OCI-M1 (cell line): ENCODE results near the gene CCDC91.
"Not testable (repeated sequence)": the region's sequence is repeated elsewhere in the genome, so short reads cannot be mapped to it uniquely, and the experiment has no call there.

Experiments
- DNase-seq: peaks from one replicate; lab custom pipeline; 2025; lab: John Stamatoyannopoulos, UW

CCDC91 gene

DNA sequence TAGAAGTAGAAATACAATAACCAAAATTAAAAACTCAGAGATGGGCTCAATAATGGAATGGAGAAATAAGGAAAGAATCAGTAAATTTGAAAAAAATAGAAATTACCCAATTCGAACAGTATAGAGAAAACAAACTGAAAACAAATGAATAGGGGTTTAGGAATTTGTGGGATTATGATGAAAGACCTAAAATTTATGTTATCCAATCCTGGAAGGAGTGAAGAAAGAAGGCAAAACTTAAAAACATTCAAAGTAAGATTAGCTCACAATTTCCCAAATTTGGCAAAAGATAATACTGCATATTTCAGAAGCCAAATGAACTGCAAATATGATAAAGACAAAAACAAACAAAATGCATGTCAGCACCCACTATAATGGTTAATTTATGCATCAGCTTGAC, 177.1 kb downstream of the CCDC91 start:
- no peak for DNase-seq

DNA sequence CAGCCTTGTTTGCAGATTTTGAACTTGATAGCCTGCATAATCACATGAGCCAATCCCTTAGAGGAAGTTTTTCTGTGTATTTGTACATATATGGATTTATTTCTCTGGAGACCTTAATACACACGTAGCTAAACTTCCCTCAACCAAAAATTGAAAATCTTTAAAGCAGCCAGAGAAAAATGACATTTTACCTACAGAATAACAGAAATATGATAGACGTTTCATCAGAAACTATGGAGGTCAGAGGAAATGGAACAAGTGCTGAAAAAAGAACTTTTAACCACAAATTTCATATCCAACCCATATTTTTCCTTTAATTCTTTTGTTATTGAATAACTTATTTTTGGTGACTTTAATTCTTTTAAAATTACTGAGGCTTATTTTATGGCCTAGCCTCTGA, 177.7 kb downstream of the CCDC91 start:
- peak; percentile 14 for DNase-seq

DNA sequence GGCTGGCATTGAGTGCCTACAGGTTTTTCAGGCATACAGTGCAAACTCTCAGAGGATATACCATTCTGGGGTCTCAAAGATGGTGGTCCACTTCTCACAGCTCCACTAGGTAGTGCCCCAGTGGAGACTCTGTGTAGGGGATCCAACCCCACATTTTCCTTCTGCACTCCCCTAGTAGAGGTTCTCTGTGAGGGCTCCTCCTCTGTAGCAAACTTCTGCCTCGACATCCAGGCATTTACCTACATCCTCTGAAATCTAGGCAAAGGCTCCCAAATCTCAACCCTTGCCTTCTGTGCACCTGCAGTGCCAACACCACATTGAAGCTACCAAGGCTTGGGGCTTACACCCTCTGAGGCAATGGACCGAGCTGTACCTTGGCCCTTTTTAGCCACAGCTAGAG, 179.2 kb downstream of the CCDC91 start:
- peak; percentile 11 for DNase-seq

DNA sequence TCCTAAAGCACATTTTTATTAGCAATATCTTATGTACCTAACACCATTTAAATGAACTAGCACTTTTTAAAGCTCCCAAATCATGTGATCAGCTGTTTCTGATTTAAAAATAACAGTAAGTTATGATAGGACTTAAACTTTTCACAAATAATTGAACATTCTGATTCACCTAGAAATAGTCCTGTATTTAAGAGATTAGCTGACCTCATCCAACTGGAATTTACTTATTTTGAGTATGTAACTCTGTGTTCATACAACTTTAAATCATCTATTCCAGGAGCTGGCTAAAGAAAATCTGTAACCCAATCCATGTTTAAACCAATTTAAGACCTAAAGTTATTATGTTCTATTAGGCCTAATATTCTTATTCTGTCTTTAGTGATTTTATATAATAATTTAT, 184.3 kb downstream of the CCDC91 start:
- DNase-seq, result no peak

DNA sequence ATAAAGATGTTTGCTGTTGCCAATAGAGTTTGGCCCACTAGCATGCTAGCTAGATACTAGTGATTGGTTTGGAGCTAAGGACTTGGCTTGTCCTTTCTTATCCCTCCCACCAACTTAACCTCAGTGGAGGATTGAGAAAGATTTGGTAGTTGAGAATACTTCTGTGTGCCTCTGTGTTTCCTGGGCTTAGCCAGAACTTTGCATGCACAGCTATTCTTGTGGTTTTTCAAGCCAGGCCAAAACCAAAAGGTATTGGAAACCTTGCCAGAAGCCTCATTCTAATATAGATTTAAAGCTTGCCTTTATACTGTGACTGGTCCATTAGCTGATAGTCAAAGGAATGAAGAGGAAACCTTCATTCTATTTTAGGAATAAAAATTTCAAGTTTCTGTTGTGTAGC, 188.5 kb downstream of the CCDC91 start:
- peak; percentile 19 for DNase-seq

DNA sequence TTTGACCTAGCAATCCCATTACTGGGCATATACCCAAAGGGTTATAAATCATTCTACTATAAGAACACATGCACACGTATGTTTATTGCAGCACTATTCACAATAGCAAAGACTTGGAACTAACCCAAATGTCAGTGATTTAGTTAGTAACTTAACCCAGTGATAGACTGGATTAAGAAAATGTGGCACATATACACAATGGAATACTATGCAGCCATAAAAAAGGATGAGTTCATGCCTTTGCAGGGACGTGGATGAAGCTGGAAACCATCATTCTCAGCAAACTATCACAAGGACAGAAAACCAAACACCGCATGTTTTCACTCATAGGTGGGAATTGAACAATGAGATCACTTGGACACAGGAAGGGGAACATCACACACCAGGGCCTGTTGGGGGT, 189.5 kb downstream of the CCDC91 start:
- not testable (repeated sequence) for DNase-seq

DNA sequence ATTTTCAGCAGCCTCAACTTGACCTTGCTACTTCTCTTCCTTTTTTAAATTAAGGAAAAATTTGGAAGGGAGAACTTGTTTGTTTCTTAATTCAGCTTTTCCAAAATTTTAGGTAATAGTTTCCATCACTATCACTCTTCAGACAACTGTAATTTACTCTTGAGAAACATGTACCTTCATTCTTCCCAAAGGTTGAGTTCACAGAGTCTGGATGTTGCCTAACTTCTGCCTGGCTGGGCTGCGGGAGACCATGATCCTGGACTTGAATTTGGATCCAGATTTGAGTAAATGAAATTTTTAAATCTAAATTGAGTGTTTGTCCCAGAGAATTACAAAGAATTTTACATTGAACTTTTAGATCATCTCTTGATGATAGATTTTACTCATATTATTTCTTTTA, 193.1 kb downstream of the CCDC91 start:
- no peak for DNase-seq

DNA sequence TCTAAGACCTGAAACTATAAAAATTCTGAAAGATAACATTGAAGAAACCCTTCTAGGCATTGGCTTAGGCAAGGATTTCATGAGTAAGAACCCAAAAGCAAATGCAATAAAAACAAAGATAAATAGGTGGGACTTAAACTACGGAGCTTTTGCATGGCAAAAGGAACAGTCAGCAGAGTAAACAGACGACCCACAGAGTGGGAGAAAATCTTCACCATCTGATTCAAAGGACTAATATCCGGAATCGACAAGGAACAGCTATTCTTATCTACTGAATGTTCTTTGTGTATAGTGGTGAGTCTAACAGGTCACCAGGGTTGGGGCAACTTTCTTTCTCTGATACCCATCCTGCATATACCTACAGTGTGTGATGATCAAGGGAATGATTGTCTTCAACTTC, 198.6 kb downstream of the CCDC91 start:
- DNase-seq, result no peak

DNA sequence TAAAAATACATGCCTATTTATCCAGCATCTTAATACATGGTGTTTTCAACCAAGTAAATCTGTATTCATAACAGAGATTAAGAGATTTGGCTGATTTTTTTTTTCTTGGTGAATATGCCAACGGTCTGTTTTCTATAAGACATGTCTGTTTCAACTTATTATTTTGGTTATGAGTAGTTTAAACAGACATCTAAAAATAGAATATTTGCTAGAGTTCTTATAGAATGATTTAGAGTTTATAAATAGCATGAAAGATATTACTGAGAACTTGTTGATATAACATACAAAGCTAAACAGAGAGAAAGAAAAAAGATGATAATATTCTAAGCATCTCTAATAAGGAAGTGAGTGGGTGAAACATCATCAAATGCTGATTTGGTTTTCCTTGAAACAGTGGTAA, 199.9 kb downstream of the CCDC91 start:
- no peak for DNase-seq

DNA sequence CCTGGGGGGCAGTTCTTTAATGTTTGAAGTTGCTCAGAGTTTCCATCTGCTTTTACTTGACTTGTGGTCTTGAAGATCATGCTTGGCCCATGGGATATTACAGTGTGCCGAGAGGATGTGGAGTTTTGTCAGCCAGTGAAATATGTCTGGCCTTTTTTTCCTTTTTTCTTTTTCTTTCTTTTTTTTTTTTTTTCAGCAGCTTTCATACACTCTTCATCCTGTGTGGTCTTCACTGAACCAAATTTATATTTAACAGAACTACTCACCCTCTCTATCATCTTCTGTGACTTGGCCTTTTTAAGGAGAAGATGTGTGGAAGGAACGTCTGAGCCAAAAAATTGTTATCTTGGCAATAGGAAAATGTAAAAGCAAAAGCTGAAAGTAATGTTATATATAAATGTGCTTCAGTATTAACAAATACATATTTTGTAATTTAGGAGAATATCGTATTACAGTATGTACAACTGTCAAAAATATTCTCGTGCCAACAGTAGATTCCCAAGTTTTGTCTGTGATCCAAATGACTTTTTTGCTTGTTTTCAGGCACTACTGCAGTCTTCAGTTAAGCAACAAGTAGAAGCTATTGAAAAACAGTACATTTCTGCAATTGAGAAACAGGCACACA, 200.6 kb downstream of the CCDC91 start:
- no peak for DNase-seq

DNA sequence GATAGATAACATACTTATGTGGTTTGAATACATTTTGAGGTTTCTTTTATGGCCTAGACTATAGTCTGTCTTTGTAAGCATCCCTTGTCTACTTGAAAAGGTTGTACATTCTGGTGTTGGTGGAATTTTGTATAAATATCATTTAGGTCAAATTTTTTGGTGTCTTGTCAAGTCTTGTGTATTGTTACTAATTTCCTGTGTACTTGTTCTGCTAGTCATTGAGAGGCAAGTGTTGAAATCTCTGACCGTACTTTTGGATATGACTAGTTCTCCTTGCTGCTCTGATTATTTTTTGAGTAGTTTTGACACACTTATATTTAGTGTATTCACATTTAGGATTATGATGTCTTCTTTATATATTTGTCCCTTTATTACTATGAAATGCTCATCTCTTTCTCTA, 219.6 kb downstream of the CCDC91 start:
- DNase-seq, result peak; percentile 45

DNA sequence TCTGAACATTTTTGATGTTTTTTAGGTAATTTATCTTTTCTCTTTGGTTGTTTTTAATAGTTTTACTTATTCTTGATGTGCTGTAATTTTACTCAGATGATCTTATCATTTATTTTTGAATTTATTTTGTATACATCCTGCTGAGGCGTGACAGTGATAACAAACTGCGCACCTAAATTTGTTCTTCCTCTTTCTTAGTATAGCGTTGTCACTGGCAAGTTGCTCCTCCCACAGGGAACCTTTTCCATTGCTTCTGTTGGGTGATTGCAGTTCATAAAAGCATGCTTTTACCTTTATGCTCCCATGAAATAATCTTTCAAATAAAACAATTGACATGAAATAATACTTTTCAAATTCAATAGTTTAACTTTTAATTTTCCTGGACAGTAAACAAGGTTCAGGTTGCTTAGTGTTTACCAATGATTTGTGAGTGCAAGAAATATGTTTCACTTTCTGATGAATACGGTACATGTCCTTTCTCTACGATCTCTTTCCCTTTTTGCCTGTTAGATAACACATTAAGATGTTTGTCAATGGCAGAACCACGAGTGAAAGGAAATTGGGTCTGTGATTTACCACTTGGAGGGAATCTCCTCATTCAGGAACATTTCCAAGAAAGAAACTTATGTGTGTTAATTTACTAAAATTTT, 223.3 kb downstream of the CCDC91 start:
- peak; percentile 87 for DNase-seq

DNA sequence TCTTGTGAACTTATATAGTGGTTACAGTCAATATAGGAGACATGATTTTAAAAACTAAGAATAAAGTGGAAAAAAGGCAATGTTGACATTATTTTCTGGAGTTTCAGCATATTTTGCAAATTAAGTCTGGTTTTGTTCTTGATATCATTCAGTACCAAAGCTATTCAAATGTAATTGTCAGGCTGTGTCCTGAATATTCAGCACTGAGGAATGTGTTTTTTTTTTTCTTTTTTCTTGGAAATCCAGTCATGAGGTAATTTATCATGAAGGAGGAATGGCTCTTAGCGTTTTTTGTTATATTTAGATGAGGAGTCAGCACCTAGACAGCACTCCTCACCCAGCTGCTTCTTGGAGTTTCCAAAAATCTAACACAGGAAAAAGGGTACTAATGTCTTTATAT, 225.5 kb downstream of the CCDC91 start:
- peak; percentile 53 for DNase-seq

DNA sequence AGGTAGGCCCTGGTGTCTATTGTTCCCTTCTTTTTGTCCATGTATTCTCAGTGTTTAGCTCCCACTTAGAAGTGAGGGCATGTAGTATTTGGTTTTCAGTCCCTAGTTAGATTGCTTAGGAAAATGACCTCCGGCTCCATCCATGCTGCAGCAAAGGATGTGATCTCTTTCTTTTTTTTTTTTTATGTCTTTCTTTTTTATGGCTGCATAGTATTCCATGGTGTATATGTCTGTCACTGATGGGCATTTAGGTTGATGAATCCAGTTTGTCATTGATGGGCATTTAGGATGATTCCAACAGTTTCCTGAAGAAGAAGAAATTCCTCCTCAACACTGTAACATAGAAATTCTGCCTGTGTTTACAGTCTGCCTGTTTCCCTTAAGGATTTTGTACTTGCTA, 231.1 kb downstream of the CCDC91 start:
- no peak for DNase-seq

DNA sequence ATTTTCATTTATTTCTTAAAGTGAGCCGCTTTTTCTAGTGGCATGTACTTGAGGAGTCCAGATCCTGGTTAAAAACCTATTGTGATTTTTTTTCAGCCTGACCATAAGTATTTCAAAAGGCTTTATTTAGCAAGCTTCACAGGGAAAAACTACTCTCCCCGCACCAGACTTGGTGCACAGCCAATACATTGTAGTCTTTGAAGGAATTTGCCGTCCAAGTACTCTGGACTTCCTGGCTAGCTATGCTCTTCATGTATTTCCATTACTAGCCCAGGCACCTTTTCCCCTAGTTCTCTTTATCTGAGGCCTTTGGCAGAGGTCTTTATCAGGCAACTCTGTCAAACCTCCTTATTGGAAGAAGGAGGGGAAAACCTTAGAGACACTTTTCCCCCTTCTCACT, 234.7 kb downstream of the CCDC91 start:
- peak; percentile 12 for DNase-seq

DNA sequence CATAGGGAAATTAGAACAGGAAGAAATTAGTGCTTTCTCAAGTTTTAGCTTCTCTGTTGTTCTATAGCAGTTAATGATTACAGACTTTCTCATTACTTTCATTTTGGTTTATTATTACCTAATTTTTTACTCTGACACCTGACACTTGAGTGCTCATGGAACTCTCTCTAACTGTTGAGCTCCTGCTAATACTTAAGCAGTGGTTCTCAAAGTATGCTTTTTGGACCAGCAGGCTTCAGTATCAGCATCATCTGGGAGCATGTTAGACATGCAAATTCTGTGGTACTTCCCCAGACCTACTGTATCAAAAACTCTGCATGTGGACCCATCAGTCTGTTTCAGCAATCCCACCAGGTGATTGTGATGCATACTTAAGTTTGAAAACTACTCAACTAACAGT, 235.3 kb downstream of the CCDC91 start:
- no peak for DNase-seq

DNA sequence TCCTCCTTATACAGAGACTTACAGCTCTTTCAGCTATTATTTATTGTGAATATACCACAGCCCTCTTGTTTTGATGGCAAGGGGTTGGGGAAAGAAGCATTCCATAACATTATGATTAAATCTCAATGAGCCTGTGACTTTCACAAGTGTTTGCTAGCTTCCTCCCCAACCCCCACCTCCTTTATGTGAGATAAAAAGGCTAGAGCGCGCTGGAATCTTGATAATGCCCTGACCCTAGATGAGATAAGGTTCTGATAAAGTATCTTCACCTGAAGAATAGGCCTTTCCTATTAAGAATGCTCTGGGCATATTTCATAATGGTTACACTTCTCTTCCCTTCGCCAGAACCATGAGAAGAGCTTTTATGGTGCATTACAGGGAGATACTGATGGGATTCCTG, 236.8 kb downstream of the CCDC91 start:
- DNase-seq, result no peak

DNA sequence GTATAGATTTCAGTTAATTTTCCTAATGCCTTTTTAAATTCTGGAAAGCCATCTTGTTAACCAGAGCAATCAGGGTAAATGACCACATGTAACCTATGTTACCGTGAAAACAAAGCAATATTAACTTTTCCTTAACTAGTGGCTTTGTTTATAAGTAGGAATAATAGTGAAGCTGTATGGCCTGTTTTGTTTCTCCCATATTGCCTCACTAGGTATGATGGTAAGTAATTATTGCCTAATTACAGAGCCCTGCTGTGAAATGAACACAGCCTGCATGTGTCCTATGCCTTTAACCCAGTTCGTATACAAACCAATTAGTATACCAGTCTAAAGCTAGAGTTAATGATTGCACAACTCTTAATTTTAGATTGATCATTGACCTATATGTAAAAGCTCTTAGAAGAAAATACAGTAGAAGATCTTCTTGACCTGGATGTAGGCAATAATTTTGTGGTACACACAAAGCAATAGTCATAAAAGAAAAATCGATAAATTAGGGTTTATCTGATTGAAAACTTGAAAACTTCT, 249.9 kb downstream of the CCDC91 start:
- DNase-seq, result no peak

DNA sequence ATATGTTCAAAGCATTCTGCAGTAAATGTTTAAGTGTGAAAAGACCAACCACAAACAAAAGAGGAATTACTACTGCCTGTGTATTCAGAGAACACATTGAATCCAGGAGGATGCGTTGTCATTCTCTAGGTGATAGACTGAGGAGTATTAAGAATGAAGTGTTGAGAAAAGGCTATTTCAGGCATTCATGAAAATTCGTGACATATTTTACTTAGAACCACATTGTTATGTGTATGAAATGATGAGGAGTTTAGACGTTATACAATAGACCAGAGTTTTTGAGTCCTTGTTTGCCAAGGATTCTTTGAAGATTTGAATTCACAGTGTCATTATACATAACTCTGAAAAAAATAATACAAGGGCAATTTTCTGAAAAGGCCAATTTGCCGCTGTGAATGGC, 251.8 kb downstream of the CCDC91 start:
- DNase-seq, result no peak

DNA sequence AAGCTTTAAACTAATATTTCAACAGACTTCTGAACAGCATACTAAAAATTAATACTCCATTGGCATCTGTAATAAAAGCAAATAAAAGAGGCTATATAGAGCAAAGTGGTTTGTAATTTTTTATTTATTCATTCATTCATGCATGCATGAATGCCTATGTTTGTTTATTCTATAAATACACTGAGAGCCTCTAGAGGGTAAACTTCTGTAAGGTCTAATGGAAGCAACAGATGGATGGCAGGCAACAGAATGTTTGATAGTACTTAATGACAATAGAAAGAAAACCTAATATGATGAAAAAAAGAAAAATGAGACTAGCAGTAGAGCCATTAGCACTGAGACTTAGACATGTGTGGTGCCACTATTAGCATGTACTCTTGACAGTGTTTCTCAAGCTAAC, 253.1 kb downstream of the CCDC91 start:
- no peak for DNase-seq

DNA sequence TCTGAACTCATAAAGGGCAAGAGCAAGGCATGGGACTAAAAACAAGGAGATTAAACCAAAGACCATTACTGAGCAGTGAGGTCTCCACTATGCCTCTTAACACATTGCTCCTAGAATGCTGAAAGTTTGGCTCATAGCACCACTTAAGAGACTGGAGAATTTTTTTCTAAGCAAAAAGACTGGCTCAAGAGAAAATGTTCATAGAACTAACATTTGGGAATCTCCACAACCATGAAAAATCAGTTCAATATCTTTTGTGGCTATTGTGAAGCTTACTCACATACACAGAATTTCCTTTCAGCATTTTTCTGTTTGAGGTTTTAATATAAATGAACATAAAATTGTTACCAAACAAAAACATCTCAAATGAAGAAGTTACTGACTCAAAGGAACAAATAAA, 255.8 kb downstream of the CCDC91 start:
- no peak for DNase-seq

DNA sequence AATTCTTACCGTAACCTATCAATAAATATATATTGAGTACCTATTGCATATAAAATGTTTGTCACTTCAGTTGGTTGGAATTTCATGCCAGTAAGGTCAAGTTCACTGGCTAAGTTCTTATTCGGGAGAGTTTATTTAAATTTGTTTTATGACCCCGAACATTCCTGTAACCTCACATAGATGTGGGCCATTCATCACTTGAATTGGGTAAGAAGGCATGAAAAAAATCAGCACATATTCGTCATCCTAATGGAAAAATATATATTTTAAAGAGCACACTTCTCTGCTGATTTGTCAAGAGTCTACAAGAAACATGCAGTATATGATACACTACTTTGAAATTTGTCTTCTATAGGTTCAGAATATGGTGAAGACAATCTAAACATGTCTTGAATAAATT, 263.4 kb downstream of the CCDC91 start:
- no peak for DNase-seq

DNA sequence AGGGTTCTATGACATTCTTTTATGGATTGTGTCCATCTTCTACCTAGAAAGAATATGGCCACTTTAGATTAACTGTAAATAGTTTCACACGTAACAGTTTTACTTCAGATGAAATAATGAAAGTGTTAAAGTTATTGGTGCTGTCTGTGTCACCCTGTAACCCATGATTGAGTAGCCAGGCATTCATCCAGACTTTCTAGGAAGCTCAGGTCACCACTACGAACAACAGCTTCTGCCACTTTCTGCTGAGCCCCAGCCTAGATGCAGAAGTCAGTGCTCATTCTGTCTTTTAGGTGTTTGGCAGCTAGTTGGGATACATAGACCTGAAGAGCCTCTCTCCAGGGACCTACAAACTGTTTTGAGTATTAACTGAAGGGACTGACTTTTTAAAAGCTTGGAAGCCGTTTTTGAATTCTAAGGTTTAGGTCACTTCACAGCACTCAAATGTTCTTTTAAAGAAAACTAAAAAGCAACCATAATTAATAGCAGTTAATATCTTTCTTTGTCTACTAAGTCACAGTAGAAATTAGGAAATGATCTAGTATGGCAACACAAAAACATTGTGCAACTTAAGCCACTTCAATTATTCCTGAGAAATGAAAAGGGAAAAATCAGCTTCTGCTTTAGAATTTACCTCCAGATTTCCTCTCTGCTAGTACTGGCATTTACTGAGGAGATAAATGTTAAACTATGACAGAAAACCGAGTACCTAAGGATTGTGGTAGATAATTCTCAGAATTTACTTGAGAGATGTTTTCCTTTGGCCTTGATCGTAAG, 266.9 kb downstream of the CCDC91 start:
- peak; percentile 33 for DNase-seq
